DMS 273 (cell line): ENCODE data around the gene HDAC4.

Source experiments
- DNase-seq: peaks from one replicate; lab custom pipeline; 2025; ENCODE audit not compliant: unreplicated experiment; lab: John Stamatoyannopoulos, UW

Gene HDAC4

DNA sequence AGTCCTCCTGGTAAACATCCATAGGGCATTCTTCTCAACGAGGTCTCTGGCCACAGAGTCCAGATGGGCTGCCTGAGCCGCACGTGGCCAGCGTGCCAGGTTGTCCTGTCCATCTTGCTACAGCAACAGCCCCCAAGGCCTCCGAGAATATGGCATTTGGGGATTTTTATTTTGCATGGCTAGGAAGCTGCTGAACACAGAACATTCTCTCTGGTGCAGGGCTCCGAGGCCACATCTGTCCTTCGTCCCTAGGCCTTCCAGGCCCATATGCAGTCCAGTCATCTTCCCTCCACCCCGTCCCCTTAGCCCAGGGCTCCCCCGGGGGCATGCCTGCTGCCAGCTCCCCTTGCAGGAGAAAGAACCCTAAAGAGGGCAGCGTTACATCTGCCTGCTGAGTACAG, 2.3 kb downstream of the HDAC4 start:
- peak; percentile 47 for DNase-seq

DNA sequence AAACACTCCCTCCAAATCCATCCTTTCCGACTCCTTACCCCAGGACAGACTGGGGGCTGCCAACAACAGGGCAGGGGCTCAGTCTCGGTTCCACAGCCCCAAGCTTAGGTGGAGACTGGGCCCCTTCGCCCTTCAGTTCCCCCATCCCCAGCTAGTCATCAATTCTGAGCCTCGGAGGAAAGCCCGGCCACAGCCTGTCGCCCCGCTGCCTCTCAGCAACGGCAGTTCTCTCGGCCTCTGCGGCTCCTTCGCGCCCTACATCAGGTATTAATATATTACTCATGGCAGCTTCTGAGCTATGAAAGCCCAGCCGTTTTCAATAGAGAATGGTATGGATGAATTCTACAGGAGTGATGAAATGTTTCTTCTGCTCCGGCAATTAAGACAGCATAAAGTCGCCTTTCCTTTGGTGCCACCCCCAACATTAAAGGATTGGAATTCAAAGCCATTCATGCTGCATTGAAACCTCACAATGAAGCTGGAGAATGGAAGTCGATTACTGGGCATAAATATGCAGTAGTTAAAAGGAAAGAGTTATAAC, 2.8 kb downstream of the HDAC4 start:
- no peak for DNase-seq

DNA sequence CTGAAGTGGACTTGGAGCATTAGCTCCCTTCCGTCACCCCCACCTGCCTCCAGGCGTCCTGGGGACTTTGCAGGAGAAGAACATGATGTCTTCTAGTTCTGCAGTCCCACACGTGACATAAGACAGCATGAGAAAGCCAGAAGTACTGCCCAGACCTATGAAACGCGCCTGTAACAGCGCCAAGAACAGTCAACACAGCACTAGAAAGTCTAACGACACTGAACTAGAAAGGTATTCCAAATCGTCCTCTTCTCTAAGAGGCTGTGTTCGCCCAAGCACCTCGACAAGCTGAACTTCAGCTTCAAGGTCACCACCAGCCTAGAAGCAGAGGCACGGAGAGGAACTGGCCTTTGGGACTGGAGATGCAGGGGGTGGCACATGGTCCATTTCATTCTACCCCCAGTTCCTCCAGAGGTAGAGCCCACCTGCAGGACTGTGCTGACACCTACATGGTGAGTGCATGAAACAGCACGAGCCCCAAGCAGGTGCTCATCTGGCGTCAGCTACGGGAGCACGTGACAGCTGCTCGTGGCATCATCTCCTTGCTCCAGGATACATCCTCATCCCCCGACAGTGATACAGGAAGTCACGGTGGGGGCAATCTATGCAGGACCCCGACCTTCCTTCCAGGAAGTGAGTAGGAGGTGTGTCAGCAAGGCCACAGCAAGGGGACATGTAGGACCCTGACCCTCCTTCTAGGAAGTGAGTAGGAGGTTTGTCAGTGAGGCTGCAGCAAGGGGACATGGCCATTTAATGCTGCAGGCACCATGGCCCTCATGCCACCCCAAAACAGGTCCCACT, 3.7 kb downstream of the HDAC4 start:
- DNase-seq: peak; percentile 21

DNA sequence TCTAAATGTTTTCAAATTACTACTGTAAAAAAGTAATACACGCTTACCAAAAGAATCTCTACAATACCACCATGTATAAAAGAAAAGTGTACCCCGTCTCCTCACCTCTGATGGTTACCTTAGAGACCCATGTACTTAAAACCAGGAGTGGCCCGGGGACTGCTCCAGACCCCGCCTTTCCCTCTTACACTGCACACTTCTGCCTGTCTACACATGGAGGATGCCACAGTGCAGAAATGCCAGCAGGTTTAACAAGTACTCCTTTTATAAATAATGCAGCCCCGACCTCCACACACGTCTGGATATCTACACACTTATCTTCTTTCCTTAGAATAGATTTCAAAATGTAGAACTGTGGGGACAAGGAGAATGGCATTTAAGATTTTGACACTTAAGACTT, 5.3 kb downstream of the HDAC4 start:
- DNase-seq: no peak

DNA sequence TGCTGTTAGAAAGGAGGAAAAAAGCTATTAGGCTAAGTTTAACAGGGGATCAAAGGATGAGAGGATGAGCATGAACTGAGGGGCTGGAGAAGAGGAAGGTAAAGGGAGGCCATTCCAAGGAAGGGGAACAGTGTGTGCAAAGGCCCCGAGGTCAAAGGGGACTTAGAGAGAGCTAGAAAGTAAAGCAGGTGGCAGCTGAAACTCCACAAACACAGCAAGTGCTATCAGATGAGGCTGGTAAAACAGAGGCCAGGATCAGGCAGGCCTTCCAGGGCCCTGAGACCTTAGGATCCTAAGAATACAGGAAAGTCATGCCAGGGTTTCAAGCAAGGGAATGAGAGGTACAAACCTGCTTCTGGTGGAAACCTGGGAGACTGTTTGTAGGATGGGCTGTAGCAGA, 5.8 kb downstream of the HDAC4 start:
- no peak for DNase-seq

DNA sequence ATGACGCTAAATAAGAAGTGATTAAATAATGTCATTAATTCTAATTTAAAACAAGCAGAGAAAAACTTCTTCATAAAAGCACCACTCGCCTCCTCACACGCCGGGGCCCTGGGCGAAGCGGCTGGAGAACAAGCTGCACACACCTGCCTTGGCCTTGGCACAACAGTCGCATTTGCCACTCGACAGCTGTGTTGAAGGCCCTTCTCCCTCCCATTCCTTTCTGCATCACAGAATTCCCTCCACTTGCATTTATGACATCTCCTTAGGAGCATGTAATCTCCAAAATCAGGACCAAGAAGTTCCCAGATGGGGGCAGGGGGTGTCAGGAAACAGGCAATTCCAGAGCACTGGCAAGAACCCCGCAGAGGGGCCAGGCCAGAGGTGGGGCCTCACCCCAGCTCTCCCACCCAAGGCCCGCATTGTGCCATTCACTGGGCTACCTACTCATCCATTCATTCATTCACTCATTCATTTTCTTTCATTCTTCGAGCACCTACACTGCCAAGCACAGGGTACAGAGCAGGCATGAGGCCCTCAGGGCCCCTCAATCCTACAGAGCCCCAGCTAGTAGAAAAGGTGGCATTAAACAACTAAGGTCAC, 6.4 kb downstream of the HDAC4 start:
- peak; percentile 17 for DNase-seq

DNA sequence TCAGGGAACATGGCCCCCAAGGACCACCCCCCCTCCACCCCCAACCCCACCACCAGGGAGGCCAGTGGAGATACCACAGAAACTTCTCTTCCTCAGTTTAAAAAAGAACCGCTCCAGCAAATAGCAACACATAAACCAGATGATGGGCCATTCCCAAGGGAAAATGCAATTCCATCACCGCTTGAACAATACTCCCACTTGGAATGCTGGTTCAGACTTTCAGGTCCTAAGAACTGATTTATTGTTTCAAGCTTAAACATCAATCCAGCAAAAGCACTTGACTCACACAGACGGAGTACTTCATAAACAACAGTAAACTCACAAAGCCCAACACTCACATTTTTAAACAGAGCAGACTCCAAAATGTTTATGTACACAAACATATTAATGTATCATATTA, 6.9 kb downstream of the HDAC4 start:
- no peak for DNase-seq

DNA sequence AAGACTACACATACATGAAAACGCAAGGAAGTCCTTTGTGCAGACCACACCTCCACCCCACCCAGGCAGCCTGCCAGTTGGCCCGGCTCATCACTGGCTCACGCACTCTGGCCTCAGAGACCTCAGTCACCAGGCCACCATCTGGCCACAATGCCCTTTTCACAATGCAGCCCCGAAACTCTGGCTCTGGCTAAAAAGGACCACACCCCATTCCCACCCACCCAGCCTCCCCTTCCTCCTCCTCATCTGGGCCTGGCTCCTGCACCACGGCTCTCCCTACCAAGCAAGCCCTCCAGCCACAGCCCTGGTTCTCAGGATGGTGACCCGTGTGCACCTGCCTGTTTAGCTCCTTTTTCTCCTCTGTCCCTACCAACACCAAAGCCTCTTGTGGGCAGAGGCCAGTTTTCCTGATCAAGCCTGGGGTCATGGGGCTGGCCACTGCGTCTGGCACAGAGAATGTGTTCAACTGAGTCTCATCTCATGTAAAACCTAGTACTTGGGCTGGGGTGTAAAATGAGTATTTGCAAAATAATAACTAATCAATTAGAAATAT, 7.4 kb downstream of the HDAC4 start:
- peak; percentile 23 for DNase-seq

DNA sequence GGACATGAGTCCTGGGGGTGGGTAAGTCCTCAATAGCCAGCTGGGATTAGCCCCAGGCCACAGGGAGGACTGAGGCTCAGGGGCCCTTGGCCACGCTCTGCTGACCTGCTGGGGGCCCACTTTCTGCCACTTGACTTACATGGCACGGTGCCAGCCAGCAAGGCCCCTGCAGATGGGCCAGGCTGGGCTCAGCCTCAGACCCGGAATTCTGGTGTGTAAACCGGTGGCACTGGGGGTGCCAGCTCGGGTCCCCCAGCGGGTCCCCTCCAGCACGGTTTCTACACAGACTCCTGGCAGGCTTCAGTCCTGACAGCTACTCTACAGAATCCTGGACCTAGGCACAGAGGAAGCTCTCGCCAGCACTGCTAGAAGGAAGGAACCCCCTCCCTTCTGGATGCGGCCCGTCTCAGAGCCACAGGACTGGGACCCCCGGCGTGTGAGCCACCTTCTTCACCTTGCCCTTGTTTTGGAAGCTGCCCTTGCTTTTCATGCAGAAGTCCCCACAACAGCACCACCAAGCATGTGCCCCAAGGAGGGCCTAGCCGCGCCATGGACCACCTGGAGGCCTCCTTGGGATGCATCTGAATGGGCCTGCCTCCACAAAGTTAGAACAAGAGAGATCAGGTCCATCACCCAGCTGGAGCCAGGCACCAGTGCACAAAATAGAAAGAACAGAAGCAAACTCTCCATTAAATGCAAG, 8.0 kb downstream of the HDAC4 start:
- no peak for DNase-seq

DNA sequence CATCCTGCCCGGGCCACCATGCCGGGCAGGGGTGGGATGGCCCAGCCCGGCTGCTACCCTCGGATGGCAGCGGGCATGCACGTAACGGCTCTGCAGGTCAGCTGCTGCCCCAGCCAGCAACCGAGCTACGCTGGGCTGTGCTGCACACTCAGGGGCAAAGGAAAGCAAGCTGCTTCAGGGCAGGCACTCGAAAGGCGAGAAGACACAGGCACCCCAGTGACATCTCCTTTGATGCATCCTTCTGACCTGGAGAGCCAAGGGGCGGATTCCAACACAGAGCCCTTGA, 8.8 kb downstream of the HDAC4 start:
- no peak for DNase-seq

DNA sequence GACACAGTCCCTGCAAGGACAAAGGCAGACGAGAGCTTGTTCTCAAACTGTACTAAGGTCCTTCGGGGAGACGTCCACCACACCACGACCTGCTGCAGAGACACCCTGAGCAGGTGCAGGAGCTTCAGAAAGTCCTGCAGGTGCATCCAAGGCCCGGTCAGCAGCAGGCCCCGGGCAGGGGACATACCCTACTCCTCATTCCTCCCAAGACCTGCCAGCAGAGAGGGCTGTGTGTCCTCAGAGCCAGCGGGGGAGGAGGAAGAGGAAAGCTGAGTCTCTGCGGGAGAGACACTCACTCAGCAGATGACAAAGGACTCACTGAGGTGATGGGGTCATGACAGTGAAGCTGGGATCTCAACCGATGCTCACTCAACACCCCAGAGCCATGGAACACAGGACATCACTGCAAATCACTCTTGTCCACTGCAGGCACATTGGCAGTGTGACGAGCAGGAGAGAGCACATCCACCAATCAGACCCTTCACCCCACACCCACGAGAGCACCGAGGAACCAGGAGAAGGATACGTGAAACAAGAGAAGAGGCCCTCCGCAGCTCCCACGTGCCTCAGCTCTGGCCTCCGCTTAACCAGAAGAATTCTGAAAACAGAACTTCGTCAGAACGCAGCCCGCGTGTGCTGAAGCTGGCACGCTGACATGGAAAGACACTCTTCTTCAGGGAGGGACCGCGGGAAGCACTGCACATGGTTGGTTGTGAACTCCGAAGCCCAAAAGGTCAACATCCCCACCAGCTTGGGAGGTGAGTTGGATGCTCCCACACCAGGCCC, 9.3 kb downstream of the HDAC4 start:
- no peak for DNase-seq

DNA sequence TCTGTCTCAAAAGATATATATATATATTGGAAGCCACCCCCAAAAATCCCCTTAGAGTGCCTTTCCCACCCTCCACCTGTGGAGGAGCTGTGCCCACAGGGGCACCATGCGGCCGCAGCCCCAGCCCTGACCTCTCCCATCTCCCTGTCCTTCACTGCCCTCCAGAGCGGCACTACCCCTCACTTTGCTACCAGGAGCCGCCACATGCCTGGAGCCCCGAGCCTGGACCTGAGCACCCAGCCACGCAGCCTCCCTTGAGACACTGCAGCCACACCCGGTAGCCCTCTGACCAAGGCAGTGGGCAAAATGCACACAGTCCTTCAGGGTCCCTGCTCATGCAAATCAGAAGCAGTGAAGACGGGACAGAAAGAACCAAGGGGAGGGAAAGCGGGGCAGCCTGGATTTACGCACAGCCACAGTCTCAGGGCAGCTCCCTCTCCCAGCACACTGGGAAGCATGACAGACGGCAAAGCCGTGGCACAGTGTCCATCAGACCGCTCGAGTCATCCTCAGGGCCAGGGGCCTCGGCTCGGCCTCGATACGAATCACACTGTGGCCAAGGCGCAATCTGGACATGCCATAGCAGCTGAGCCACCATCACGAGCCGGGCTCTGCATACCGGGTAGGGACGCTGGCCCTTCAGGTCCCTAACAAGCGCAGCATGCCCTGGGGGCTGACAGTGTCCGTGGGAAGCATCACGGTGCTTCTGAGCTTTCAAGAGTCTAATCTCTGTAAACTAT, 10.1 kb downstream of the HDAC4 start:
- no peak for DNase-seq

DNA sequence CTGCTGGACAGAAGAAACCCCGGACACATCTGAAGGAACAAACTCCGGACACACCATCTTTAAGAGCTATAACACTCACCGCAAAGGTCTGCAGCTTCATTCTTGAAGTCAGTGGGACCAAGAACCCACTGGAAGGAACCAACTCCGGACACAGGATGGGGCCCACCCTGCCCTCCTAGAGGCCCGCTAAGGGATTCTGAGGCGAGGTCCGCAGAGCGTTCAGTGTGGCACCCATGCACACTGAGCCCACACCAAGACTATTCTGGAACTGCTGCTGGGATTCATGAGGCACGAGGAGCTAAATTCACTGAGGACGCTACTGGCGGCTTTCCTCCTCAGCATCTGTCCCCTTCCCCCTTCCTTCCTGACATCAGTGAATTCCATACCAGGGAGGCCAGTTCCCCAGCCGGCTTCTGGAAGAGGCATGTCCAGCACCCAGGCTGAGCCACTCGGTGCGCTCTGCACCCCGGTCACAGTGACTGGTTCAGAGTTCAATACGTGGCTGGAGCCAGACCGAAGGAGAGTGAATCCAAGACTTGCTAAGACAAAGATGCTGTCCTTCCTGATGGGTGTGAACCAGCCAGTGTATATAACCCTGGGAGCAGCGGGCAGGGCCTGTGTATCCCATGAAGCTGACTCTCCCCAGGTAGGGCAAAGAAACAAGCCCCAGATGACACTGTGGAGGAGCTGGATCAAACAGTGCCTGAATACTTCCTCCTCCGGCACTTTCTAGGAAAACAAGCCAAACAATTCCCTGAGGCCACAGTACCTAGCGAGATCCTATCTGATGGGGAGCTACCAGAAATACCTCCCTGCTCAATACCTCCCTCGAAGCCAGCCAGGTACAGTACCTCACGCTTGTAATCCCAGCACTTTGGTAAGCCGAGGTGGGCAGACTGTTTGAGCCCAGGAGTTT, 11.1 kb downstream of the HDAC4 start:
- no peak for DNase-seq

DNA sequence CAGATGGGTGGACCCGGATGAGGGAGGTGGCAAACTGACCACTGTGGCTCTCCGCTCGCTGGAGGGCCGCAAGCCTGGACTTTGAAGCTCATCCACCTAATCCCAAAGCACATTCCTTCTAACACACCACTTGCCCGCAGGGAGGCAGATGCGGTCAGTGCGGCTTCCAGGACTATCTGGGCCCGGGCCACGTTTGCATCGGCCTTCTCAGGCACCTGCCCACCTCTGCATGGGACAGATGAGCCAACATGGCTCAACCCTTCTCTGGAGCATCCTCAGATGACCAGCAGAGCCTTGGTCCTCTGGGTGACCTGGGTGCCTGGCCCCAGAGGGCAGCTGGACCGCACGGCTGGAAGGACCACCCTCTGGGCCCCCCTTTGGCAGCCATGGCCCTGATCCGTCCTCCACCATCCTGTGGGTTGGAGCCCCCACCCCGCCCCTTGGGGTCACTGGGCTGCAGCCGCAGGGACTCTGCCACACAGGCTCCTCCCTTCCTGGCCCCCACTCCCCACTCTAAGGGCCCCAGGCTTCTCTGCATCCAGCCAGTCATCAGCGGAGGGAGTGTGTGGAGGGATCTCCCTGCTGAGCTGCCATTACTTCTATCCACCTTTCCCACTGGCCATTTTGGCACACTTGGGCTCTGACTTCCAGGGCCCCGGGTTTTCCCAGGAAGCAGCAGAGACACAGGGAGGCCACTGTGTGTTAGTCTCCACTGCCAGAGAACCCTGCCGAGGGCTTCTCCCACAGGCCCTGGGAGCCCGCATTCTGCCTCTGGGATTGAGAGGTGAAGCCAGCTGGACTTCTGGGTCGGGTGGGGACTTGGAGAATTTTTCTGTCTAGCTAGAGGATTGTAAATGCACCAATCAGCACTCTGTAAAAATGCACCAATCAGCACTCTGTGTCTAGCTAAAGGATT, 12.3 kb downstream of the HDAC4 start:
- no peak for DNase-seq

DNA sequence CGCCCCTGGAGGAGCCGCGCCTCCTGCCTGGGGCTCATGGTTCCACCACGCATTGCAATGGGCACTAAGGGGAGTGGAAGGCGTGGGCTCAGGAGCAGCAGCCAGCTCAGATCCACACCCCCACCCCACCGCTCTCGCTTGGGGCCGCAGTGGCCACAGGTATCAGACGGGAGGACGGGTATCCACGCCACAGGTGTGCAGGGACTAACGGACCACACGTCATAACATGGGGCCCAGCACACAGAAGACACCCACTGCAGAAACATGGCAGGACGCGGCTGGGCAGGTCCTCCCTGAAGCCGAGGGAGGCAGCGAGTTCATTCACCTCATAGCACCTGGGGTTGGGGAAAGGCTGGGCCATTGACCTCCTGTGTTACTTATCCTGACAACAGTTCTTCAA, 13.0 kb downstream of the HDAC4 start:
- no peak for DNase-seq

DNA sequence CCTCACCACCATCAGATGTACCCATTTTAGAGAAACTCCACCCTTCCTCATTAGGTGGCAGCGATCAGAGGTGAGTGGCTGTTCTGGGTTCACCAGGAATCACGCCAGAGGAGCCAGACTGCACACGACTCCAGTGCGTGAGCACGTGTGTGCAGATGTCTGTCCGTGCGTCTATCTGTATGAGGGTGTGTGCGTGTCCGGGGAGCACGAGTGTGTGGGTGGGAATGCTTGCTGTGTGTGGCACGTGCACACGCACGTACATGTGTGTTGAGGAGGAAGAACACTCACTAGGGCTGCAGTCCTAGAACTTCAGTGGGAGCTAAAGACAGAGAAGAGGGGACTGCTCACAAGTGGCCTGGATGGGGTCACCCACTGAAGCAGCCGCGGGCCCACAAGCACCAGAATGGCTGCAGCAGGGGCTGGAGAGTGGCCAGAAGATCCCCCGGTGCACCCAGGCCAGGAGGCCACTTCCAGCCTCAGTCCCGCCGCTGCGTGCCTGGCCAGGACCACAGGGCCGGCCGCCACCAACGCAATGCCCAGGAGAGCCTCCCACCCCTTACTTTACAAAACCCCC, 13.9 kb downstream of the HDAC4 start:
- DNase-seq: no peak

DNA sequence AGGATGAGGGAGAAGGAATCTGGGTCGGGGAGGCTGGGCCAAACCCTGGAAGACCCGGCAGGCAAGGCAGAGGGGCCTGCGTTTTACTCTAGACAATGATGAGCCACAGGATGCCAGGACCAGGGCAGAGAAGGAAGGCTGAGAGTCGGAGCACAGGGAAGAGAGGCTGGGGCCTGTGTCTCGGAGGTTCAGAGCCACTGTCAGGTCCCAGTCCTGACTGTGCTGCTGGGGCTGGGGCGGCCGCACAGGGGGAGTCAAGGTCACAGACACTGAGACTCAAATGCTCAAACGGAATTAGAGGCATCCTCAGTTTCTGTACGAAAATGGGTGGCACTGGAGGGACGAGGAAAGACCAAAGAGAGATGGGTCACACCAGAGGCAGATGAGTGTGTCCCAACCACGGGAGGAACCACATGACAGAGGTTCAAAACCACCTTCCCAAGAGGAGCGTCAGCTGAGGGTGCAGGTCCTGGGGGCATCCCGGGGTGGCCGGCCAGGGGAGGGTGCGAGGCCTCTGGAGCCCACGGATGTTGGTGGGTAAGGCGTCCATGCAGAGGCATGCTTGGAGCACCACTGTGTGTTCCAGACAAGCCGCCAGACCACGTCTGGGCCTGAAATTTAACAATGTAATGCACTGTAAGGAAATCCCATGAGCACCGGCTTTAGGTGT, 14.7 kb downstream of the HDAC4 start:
- no peak for DNase-seq
